Astrocyte of the cerebellum (primary cell): ENCODE results near the gene MSH2.

Experiments
- DNase-seq: peaks from one replicate; pipeline ENCODE4 v3.0.0-alpha.2; 2011; ENCODE audit warnings: low read depth
- H3K4me3 ChIP-seq: 2 replicates; pipeline ENCODE4 v1.5.1; 2011; ENCODE audit warnings: mild to moderate bottlenecking, low read depth, low read length, moderate library complexity
- in situ Hi-C: cut with HindIII; loops from 2 replicates; pipeline ENCODE4 v1.10.0; 2017; ENCODE audit warnings: low sequenced_read_pairs
- TF ChIP-seq, protein P1 (sequence below): IDR thresholded peaks from 2 replicates; pipeline ENCODE4 v1.5.1; 2012; ENCODE audit warnings: low read length, low read depth, moderate library complexity, mild to moderate bottlenecking; ENCODE audit errors: missing control alignments

The MSH2 gene

DNA sequence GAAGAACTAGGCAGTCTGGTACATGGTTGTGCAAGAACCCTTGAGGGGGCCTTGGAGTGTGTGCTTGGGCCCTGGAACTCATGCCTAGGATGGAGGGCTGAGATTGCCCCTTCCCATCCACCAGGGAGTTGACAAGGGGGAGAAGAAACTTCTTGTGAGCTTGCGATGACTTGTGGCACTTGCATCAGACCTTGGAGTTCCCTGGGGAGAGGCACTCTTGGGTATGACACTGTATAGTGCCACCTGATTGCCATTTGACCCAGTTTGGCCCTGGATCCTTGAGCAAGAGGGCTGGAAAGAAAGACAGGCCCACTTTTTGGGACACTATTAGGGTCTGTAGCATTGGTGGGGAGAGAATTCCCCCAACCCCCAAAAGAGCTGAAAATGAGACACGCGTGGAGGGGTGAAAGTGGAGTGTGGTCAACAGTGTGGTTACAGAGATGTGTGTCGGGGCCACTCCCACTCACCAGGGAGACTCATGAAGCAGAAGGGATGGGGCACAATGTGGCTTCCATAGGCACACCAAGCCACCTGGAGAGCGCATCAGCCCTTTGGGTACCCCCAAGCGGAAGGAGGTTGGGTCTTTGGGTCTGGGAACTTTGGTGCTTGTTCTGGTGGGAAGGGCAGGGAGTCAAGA, 101.3 kb downstream of the MSH2 start:
- DNase-seq, result no peak
- TF ChIP-seq, protein P1, sequence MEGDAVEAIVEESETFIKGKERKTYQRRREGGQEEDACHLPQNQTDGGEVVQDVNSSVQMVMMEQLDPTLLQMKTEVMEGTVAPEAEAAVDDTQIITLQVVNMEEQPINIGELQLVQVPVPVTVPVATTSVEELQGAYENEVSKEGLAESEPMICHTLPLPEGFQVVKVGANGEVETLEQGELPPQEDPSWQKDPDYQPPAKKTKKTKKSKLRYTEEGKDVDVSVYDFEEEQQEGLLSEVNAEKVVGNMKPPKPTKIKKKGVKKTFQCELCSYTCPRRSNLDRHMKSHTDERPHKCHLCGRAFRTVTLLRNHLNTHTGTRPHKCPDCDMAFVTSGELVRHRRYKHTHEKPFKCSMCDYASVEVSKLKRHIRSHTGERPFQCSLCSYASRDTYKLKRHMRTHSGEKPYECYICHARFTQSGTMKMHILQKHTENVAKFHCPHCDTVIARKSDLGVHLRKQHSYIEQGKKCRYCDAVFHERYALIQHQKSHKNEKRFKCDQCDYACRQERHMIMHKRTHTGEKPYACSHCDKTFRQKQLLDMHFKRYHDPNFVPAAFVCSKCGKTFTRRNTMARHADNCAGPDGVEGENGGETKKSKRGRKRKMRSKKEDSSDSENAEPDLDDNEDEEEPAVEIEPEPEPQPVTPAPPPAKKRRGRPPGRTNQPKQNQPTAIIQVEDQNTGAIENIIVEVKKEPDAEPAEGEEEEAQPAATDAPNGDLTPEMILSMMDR, result no peak
- no peak overlapping the region for H3K4me3 ChIP-seq
- in situ Hi-C loops, result no loop called here

DNA sequence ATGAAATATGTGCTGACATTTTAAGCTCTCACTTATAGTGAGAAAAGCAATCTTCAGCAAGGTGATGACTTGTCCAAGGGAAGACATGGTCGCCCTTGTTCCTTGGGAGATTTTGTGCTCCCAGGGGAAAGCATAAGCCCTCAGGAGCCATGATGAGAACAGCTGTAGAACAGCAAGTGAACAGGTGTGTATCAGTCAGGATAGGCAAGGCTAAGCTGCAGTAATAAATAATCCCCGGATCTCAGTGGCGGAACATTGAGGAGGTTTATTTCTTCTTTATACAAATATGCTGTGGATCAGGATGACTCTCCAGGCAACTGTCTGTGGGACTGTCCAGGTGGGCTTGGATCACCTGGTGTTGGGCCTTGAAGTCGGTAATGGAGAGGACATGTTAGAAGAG, 103.1 kb downstream of the MSH2 start:
- TF ChIP-seq, protein P1, result no peak
- in situ Hi-C loops, result no loop called here
- no peak for DNase-seq
- no peak overlapping the region for H3K4me3 ChIP-seq

DNA sequence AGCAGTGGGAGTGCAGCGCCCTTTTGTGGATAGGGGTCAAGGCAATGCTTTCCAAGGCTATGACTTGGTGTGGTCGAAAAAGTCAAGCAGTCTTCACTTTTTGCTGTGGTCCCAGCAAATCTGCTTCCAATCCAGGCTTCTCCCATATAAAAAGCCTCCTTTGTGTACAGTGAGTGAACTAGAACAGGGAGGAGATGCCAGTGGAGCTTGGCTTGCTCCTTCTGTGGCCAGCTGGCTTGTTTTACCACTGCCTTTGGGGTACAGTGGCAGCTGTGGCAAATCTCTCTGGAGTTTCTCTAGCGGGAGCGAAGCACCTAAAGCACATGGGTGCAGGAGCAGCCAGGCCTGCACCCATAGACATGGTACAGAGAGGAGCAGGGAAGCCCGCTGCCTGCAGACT, 103.5 kb downstream of the MSH2 start:
- TF ChIP-seq, protein P1, result no peak
- in situ Hi-C loops, result no loop called here
- DNase-seq, result no peak
- H3K4me3 ChIP-seq, result no peak overlapping the region

DNA sequence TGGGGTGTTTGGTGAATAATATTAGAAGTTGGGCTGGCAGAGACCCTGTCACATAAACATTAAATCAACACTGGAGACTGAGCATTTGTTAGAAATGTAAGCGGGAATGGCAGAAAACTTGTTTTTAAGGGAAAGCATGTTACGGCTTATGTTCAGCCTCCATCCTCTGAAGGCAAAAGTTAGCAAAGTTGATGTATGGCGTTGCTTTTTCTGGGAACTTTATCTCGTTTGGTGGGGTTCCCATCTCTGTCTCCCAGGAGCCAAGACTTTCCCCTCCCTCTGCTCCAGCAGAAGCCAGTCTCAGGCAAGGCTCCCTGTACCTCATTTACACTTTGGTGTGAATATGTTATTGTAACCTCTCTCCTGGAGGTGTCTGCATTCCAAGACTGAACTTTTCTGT, 105.1 kb downstream of the MSH2 start:
- no peak overlapping the region for H3K4me3 ChIP-seq
- in situ Hi-C loops, result no loop called here
- DNase-seq, result no peak
- TF ChIP-seq, protein P1, result no peak

DNA sequence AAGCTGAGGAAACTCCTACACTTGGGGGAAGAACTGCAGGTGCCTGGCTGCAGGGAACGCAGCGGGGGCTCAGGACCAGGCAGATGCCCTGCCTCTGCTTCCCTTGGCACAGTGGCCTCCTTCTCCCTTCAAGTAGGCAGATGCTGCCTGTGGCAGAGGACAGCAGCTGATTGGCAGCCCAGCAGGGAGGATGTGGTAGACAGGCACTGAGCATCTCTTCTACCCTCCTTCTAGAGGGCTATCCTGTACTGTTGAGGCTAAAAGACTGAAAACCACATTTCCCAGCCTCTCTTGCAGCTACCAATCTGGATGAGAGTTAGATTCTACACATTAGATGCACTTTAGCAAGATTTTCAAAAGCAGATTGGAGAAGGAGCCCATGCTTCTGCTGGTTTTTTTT, 105.7 kb downstream of the MSH2 start:
- in situ Hi-C loops, result no loop called here
- H3K4me3 ChIP-seq, result no peak overlapping the region
- DNase-seq, result no peak
- TF ChIP-seq, protein P1, result no peak

DNA sequence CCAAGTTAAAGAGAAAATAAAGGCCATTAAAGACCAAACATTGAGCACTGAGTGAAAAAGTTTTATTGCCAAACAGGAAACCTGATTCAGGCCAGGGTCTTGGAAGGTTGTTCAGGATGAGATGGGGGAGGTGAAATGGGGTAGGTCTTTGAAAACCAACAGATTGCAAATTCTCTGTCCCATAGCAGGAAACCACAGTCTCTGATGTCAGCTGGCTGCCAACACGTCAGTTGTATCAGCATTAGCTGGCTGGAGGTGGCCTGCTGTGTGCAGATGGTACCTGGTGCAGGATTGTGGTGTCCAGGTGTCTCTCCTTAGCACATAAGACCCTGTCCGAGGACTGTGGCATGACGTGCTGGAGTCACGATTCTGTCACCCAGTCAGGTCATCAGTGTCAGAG, 106.3 kb downstream of the MSH2 start:
- no peak overlapping the region for H3K4me3 ChIP-seq
- TF ChIP-seq, protein P1, result no peak
- DNase-seq, result no peak
- in situ Hi-C loops, result no loop called here

DNA sequence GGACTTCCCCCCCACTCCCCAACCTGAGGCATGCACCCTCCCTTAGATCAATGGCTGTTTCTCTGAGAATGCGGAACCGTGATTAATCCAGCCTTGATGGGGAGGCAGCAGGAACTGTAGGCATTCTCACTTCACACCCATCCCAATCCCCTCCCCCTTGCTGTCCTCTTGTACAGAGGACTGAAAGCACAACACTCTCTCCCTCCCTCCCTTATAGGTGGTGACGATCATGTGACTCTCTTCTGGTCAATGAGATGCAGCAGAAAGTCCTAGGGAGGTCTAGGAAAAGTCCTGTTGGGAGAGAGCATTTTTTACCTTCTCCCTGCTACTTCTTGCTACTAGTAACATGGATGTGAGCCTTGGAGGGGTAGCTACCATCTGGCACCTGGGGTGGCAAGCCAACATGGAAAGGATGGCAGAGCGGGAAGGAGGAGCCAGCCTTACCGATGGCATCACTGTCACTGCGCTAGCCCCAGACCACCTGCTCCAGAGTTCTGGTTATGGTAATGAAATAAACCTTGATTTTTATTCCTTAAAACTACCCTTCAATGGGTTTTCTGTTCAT, 106.9 kb downstream of the MSH2 start:
- TF ChIP-seq, protein P1, result no peak
- DNase-seq, result no peak
- in situ Hi-C loops, result no loop called here
- H3K4me3 ChIP-seq, result no peak overlapping the region
